PFSK-1 (cell line): Measurements from ENCODE around the gene CDKN3.

Experiments used
- FOXP2 ChIP-seq: optimal IDR thresholded peaks from 2 replicates; pipeline ENCODE3; 2011; ENCODE audit warnings: borderline replicate concordance, control low read depth, inconsistent platforms; ENCODE audit not compliant: insufficient read depth; ENCODE audit errors: extremely low read length, extremely low read depth
- POLR2AphosphoS5 ChIP-seq: IDR thresholded peaks from 2 replicates; pipeline ENCODE4 v1.6.1; 2012; ENCODE audit warnings: low read depth, mild to moderate bottlenecking, control low read depth, low read length, moderate library complexity
- SIN3A ChIP-seq: IDR thresholded peaks from 2 replicates; pipeline ENCODE4 v1.6.1; 2012; ENCODE audit warnings: mild to moderate bottlenecking, low read length, moderate library complexity, borderline replicate concordance; ENCODE audit not compliant: insufficient read depth
- TAF1 ChIP-seq: IDR thresholded peaks from 2 replicates; pipeline ENCODE4 v1.6.1; 2012; ENCODE audit warnings: low read length, control low read depth, borderline replicate concordance; ENCODE audit not compliant: insufficient read depth
- TF ChIP-seq, protein P1 (sequence below), 2 experiments: IDR thresholded peaks; 2 replicates each; pipeline versions ENCODE4 v1.6.1 to v1.8.0; 2011 to 2012; ENCODE audit warnings: low read depth in 2 of 2, low read length in 2 of 2, control low read depth in 1 of 2, inconsistent platforms in 1 of 2, mild to moderate bottlenecking in 1 of 2, moderate library complexity in 1 of 2; ENCODE audit not compliant: insufficient read depth in 1 of 2

The CDKN3 gene

DNA sequence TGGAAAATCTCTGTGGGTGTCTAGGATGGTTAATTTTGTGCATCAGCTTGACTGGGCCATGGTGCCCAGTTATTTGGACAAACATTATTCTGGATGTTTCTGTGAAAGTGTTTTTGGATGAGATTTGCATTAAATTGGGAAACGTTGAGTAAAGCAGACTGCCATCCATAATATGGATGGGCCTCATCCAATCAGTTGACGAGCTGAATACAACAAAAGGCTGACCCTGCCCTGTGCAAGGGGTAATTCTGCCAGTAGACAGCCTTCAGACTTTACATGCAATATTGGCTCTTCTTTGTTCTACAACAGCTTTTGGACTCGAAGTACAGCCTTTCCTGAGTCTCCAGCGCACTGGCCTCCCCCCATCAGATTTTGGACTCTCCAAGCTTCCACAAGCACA lies 1.5 kb upstream of the CDKN3 start:
- TF ChIP-seq POLR2AphosphoS5 (no peak), SIN3A (no peak), FOXP2 (no peak)
- TF ChIP-seq, protein P1, sequence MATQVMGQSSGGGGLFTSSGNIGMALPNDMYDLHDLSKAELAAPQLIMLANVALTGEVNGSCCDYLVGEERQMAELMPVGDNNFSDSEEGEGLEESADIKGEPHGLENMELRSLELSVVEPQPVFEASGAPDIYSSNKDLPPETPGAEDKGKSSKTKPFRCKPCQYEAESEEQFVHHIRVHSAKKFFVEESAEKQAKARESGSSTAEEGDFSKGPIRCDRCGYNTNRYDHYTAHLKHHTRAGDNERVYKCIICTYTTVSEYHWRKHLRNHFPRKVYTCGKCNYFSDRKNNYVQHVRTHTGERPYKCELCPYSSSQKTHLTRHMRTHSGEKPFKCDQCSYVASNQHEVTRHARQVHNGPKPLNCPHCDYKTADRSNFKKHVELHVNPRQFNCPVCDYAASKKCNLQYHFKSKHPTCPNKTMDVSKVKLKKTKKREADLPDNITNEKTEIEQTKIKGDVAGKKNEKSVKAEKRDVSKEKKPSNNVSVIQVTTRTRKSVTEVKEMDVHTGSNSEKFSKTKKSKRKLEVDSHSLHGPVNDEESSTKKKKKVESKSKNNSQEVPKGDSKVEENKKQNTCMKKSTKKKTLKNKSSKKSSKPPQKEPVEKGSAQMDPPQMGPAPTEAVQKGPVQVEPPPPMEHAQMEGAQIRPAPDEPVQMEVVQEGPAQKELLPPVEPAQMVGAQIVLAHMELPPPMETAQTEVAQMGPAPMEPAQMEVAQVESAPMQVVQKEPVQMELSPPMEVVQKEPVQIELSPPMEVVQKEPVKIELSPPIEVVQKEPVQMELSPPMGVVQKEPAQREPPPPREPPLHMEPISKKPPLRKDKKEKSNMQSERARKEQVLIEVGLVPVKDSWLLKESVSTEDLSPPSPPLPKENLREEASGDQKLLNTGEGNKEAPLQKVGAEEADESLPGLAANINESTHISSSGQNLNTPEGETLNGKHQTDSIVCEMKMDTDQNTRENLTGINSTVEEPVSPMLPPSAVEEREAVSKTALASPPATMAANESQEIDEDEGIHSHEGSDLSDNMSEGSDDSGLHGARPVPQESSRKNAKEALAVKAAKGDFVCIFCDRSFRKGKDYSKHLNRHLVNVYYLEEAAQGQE (IDR thresholded peaks at IDR 0.05; ENCODE audit: insufficient read depth in 1 of 2, low read depth in 2 of 2, low read length in 2 of 2), result no peak

DNA sequence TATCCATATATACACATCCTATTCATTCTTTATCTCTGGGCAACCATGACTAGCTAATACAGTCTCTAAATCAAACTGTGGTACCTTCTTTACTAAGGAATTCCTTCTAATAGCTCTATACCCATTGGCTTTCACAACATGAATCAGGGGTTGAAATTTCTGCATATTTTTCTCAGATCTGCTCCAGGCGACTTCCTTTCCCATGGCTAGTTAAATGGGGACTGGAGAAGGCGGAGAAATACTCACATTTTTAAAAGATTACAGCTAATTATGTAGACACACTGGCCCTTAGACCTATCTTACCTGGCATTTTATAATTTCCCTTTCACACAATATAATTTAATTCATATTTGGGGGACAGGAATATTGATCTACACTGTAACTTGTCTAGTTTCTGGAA lies 1.1 kb upstream of the CDKN3 start:
- TF ChIP-seq TAF1 (no peak), POLR2AphosphoS5 (no peak)

DNA sequence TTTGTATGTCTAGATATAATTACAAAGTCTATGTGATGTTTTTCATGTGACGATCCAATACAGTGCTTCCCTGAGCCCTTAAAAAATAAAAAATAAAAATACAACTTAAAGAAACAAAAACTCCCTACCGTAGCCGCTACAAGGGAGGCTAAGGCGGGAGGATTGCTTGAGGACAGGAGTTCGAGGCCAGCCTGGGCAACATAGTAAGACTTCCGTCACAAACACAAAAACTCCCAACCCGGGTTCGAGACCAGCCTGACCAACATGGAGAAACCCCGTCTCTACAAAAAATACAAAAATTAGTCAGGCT lies 669 bp upstream of the CDKN3 start:
- TF ChIP-seq POLR2AphosphoS5 (no peak), TAF1 (no peak), SIN3A (no peak), FOXP2 (no peak)
- TF ChIP-seq, protein P1 (IDR thresholded peaks at IDR 0.05; ENCODE audit: insufficient read depth in 1 of 2, low read depth in 2 of 2, low read length in 2 of 2), result no peak

DNA sequence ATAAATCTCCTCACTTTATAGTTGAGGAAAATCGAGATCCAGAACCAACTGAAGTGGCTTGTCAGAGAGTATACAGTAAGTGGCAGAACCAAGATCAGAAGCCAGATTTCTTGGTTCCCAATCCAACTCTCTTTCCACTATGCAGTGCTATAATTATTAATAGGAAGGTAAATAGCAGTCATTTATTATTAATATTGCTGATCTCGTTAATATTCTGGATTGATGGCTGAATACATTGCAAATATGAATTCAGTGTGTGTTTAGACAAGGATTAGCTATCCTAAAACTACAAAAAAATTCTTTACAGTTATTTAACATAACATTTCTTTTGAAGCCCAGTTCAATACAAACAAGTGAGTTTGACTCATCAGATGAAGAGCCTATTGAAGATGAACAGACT lies 2.8 kb downstream of the CDKN3 start:
- TF ChIP-seq TAF1 (no peak), SIN3A (no peak), POLR2AphosphoS5 (no peak), FOXP2 (no peak)
- TF ChIP-seq, protein P1 (IDR thresholded peaks at IDR 0.05; ENCODE audit: insufficient read depth in 1 of 2, low read depth in 2 of 2, low read length in 2 of 2), result no peak

DNA sequence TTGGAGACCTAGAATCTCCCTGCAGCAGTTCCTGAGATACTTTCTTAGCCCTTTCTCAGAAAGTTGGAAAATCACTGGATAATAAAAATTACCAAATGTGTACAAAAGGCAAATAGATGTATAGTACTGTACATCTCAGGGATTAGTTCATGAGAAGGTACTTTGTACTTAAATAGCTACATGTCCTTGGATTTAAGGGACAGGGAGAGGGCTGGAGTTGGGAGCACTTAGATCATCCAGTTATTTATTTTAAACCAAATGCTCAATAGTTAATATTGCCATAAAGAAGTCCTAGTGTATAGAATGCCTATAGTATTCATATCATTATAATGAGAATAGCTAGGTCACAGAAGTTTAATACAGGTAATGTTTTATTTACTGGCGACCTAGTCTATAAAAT lies 13.4 kb downstream of the CDKN3 start:
- no peak for TF ChIP-seq SIN3A
- TF ChIP-seq POLR2AphosphoS5, result no peak
- TF ChIP-seq, protein P1 (IDR thresholded peaks at IDR 0.05; ENCODE audit: insufficient read depth in 1 of 2, low read depth in 2 of 2, low read length in 2 of 2), result no peak
- TF ChIP-seq TAF1, result no peak
- no peak for TF ChIP-seq FOXP2

DNA sequence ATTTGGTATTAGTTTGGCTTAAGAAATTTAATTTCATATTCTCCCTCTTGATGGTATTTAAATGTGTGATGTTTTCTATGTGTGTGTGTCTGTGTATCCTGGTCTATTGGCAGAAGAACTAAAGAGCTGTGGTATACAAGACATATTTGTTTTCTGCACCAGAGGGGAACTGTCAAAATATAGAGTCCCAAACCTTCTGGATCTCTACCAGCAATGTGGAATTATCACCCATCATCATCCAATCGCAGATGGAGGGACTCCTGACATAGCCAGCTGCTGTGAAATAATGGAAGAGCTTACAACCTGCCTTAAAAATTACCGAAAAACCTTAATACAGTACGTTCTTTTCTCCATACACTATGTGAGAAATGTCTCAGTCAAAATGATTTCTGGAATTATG lies 14.6 kb downstream of the CDKN3 start:
- TF ChIP-seq, protein P1 (IDR thresholded peaks at IDR 0.05; ENCODE audit: insufficient read depth in 1 of 2, low read depth in 2 of 2, low read length in 2 of 2), result no peak
- no peak for TF ChIP-seq POLR2AphosphoS5
- no peak for TF ChIP-seq SIN3A
- TF ChIP-seq FOXP2, result no peak
- no peak for TF ChIP-seq TAF1
